HG03025 (cell line): Measurements from ENCODE around the gene WDR33.

Experiments used
- ATAC-seq: cut with Tn5 transposase; IDR thresholded peaks from one replicate; pipeline ENCODE4 v1.9.1; 2021; ENCODE audit warnings: mild to moderate bottlenecking, moderate library complexity; ENCODE audit not compliant: unreplicated experiment, low FRiP score

The WDR33 gene

GRCh38 chr2:127700527-127701192, 110.3 kb downstream of the WDR33 start:
- ATAC-seq, result peak; percentile 45

- no peak for ATAC-seq
Observed at GRCh38 chr2:127698553-127699355, 112.2 kb downstream of the WDR33 start.

GRCh38 chr2:127697482-127698180, 113.3 kb downstream of the WDR33 start:
- ATAC-seq, result no peak

- no peak for ATAC-seq
Observed at GRCh38 chr2:127695491-127696472, 115.2 kb downstream of the WDR33 start.

- ATAC-seq, result no peak
Observed at GRCh38 chr2:127694986-127695385, 116.0 kb downstream of the WDR33 start.

GRCh38 chr2:127690696-127691095, 120.3 kb downstream of the WDR33 start:
- ATAC-seq, result no peak

- ATAC-seq, result no peak
Observed at GRCh38 chr2:127688405-127688804, 122.6 kb downstream of the WDR33 start.

- no peak for ATAC-seq
Observed at GRCh38 chr2:127685410-127686080, 125.4 kb downstream of the WDR33 start.

GRCh38 chr2:127683757-127684156, 127.2 kb downstream of the WDR33 start:
- ATAC-seq, result no peak

- ATAC-seq, result no peak
Observed at GRCh38 chr2:127683056-127683455, 127.9 kb downstream of the WDR33 start.

GRCh38 chr2:127681976-127682857, 128.8 kb downstream of the WDR33 start:
- ATAC-seq, result no peak

GRCh38 chr2:127681288-127681804, 129.6 kb downstream of the WDR33 start:
- no peak for ATAC-seq

- no peak for ATAC-seq
Observed at GRCh38 chr2:127680706-127681287, 130.2 kb downstream of the WDR33 start.

GRCh38 chr2:127679680-127680361, 131.2 kb downstream of the WDR33 start:
- ATAC-seq, result no peak

- no peak for ATAC-seq
Observed at GRCh38 chr2:127678991-127679390, 132.0 kb downstream of the WDR33 start.

- ATAC-seq, result no peak
Observed at GRCh38 chr2:127678531-127678930, 132.4 kb downstream of the WDR33 start.

GRCh38 chr2:127676906-127677305, 134.1 kb downstream of the WDR33 start:
- ATAC-seq, result no peak
